Heart left ventricle (tissue), 13 donors: ENCODE measurements around the gene SPDYE17.
"Not testable (repeated sequence)": the region's sequence is repeated elsewhere in the genome, so short reads cannot be mapped to it uniquely, and the experiment has no call there.

ENCODE experiments used
- POLR2A ChIP-seq, 2 donors: fragments of 450-650 bp; IDR thresholded peaks; one replicate each; pipeline ENCODE4 v1.6.1; 2017; ENCODE audit warnings: antibody characterized with exemption in 2 of 2, mild to moderate bottlenecking in 2 of 2, moderate library complexity in 2 of 2
- TF ChIP-seq, protein P1 (sequence below), 12 donors: fragments of 200-600 bp; sonication (generic) in 4 of 12; IDR thresholded peaks; one replicate each; pipeline versions ENCODE4 v1.5.0 to v1.8.0; 2018 to 2022; ENCODE audit warnings: antibody characterized with exemption in 12 of 12, mild to moderate bottlenecking in 5 of 12
- donor health status: ischemic (EF 13 %, LVEDD 7.1; RV severe dilation, severe dysfunction).
- donor health status: DM: no; HTN: yes; CAD: no.
- donor health status: DM: no; HTN: no; CAD: no.
- donor health status: ischemic (EF 25% LVEDD 6.9; RV normal size, moderate dysfunction).
- donor health status: ischemic (EF 25% LVEDD 5.7; RV mildly dilated, moderate dysfunction).
- donor health status: ischemic (EF 35%, LVEDD 5.7; RV mildly dilated, moderate dysfunction).
- donor health status: nonischemic (EF 11% LVEDD 7.7; RV severe dilation, severe dysfunction).
- donor health status: DM: yes; HTN: yes; CAD: no.
- donor health status: PGD.
- donor health status: ischemic (EF 29% LVEDD 5.4; RV normal size, mild dysfunction).
- donor health status: nonischemic (EF 23%, LVEDD 6.1; RV moderate dilation, normal function).

DNA sequence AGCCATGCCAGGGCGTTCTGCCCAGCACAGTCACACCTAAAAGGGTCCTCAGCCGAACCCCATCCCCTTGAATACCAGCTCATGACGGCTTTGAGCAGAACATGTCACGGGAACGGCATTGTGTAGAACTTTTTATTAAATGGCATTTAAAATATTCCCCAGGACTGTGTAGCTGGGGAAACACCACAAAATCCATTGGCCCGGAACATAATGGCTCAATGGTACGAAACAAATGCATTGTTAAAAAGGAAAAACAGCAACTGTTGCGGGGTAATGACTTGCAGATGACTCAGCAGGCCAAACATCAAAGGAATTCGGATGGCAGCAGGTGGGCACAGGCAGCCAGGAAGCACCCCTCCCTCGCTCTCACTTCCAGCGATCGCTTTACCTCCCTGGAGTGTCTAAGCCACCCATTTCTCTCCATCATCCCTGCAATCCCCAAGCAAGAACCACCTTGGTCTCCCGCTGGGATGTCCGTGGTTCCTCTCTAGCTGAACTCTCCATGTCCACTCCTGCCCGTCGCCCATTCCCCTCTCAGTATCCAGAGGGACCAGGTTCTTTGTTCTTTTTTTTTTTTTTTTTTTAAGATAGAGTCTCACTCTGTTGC, 22.0 kb downstream of the SPDYE17 start:
- TF ChIP-seq, protein P1, sequence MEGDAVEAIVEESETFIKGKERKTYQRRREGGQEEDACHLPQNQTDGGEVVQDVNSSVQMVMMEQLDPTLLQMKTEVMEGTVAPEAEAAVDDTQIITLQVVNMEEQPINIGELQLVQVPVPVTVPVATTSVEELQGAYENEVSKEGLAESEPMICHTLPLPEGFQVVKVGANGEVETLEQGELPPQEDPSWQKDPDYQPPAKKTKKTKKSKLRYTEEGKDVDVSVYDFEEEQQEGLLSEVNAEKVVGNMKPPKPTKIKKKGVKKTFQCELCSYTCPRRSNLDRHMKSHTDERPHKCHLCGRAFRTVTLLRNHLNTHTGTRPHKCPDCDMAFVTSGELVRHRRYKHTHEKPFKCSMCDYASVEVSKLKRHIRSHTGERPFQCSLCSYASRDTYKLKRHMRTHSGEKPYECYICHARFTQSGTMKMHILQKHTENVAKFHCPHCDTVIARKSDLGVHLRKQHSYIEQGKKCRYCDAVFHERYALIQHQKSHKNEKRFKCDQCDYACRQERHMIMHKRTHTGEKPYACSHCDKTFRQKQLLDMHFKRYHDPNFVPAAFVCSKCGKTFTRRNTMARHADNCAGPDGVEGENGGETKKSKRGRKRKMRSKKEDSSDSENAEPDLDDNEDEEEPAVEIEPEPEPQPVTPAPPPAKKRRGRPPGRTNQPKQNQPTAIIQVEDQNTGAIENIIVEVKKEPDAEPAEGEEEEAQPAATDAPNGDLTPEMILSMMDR (IDR thresholded peaks at IDR 0.05) = not testable (repeated sequence)
- not testable (repeated sequence) for TF ChIP-seq POLR2A (IDR thresholded peaks at IDR 0.05)
